AG09309 (cell line): ENCODE measurements around the gene ADAMTS2.

Source experiments
- DNase-seq: peaks from one replicate; pipeline ENCODE4 v3.0.0-alpha.2; 2010; ENCODE audit warnings: low read depth
- H3K4me3 ChIP-seq: 2 replicates; pipeline ENCODE4 v1.5.1; 2011; ENCODE audit warnings: mild to moderate bottlenecking, low read depth, low read length, moderate library complexity; ENCODE audit not compliant: control insufficient read depth
- TF ChIP-seq, protein P1 (sequence below): IDR thresholded peaks from 2 replicates; pipeline ENCODE4 v1.5.1; 2011; ENCODE audit warnings: mild to moderate bottlenecking, low read depth, low read length, inconsistent platforms; ENCODE audit not compliant: insufficient read depth, control insufficient read depth; ENCODE audit errors: missing control alignments

ADAMTS2 gene

DNA sequence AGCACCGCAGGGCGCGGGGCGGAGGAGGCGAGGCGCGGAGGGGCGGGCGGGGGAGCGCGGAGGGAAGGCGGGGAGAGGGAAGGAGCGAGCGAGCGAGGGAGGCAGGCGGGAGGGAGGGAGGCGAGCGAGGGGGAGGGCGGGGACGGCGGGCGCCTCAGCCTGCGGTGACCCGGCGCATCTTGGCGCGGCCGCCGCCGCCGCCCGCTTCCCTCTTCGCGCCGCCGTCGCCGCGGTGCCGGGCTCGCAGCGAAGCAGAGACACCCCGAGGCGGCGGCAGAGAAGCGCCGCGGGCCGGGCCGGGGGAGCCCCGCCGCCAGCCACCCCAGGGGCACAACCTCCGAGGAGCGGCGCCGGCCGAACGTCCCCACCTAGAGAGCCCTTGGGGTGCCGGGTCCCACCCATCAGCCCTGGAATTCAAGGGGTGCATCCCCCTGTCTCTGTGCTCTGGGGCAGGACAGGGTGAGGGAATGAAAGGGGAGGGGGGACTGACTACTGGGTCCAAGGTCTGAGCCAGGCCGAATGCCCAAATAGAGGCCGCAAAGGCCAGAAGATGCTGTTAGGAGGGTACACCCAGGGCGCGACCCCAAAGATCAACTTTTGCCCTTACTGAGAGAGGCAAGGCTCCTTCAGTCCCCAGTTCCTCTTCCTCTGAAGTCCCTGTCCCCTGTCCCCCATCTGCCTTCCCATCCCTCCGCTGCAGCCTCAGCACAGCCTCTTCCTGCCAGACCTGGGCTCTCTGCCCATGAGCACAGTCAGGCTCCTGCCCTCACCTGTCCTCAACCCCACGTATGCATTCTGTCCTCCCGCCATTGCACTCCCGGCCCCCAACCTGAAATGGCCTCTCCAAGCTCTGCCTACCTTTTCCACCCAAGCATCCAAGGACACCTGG is at the start of gene ADAMTS2:
TSS of gene ADAMTS2 (minus strand) at position 29 of the 889 bp plus-strand sequence. CDS start 133 bp downstream, outside the sequence.
- DNase-seq, result no peak
- H3K4me3 ChIP-seq, result peak within 1 kb of the TSS; percentile 91
- TF ChIP-seq, protein P1, sequence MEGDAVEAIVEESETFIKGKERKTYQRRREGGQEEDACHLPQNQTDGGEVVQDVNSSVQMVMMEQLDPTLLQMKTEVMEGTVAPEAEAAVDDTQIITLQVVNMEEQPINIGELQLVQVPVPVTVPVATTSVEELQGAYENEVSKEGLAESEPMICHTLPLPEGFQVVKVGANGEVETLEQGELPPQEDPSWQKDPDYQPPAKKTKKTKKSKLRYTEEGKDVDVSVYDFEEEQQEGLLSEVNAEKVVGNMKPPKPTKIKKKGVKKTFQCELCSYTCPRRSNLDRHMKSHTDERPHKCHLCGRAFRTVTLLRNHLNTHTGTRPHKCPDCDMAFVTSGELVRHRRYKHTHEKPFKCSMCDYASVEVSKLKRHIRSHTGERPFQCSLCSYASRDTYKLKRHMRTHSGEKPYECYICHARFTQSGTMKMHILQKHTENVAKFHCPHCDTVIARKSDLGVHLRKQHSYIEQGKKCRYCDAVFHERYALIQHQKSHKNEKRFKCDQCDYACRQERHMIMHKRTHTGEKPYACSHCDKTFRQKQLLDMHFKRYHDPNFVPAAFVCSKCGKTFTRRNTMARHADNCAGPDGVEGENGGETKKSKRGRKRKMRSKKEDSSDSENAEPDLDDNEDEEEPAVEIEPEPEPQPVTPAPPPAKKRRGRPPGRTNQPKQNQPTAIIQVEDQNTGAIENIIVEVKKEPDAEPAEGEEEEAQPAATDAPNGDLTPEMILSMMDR, result no peak

DNA sequence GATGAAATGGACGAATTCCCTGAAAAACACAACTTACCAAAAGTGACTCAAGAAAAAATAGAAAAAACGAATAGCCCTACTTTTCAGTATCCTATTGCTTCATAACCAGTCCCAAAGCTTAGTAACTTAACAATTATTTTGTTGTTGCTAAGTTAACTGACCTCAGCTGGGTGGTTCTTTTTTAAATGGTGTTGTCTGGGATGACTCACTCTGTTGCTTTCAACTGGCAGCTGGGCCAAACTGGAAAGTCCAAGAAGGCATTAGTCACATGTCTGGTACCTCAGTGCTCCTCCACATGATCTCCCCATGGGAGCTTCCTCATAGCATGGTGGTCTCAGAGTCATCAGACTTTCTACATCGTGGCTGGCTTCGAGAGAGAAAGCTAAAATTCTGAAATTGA is 47.8 kb upstream of the ADAMTS2 start:
- TF ChIP-seq, protein P1, result no peak
- no peak overlapping the region for H3K4me3 ChIP-seq
- DNase-seq, result peak; percentile 39

DNA sequence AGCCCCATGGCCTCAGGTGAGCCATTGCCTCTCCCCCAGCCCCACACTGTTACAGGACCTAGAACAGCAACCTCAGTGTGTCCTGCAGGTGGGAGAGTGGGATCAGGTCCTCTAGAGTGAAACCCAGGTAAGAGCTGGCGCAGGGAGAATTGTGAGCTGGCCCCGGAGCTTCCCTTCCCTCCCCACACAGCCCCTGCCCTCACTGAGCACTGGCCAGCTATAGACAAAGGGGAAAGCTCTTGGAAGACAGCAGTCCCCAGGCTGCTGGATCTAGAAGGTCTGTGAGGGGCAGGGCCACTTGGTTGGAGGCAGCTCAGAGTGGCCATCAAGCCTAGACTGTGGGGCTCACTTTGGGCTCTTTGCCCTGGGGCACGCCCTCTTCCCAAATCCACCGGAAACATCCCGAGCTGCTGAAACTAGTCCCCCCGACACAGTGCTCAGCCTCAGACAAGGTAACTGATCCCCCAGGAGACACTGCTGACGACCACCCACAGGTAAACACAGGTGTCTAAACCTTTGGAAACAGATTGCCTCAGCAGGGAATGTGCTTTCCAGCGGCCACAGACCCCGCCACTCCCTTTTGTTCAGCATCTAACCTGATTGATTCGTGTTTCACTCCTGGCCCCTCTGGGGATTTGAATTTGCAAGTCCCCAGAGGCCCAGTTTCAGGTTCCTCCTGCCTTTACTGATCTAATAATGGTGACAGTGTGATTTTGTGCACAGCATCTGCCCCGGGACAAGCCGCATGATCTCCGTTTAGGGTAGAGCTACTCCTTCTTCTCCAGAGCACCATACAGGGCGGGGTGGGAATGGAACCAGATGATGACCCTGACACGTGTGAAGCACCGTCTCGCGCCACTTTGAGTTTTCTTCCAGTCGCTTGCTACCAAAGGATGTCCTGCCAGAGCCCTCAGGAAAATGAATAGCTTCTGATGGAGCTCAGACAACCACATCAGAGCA is 42.2 kb upstream of the ADAMTS2 start:
- TF ChIP-seq, protein P1, result no peak
- DNase-seq, result no peak
- no peak overlapping the region for H3K4me3 ChIP-seq

DNA sequence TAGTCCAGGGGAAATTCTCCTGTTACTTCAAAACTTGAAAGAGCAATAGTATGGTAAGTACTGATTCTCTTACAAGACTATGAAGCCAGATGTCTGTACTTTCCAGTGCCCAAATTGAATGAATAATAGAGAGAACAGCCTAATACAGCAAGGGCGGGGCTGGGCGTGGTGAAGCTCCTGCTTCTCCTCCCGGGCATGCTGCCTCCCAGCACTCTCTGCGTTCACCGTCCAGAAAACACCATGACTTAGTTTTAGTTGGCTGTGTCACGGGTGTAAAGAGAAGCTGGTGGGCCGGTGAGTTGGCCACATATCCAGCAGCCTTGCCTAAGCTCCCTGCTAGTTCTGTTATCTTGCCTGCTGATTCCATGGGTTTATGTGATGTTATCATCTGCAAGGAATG is 40.7 kb upstream of the ADAMTS2 start:
- no peak for DNase-seq
- TF ChIP-seq, protein P1, result no peak
- H3K4me3 ChIP-seq, result no peak overlapping the region

DNA sequence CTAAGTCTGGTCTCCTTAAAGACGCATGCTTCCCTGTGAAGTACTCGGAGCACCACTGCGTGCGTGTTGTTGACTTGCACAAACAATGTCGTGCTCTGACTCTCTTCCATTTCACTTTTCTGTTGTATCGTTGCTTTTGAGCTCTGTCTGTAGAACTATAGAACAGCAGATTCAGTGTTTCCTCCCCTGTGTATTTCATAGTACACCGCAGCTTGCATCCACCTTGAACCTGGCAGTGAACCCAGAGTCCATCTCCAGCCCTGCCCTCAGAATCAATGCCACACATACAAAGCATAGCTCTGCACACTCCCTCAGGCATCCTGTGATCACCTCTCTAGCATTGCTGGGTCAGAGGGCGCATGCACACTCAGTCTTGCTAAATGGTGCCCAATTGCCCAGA is 37.2 kb upstream of the ADAMTS2 start:
- H3K4me3 ChIP-seq, result no peak overlapping the region
- DNase-seq, result no peak
- TF ChIP-seq, protein P1, result no peak

DNA sequence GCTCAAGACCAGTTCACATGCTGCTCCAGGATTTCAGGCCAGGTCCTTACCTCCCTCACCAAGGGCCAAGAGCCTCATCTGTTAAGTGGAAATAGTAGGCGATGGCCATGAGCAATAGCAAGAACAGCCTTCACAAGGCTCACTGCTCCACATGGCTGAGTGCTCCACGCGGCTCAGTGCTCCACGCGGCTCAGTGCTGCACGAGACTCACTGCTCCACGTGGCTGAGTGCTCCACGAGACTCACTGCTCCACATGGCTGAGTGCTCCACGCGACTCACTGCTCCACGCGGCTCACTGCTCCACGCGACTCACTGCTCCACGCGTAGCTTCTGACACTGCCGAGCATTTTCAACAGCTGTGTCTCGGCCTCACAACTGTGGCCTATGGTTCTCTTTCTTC is 36.4 kb upstream of the ADAMTS2 start:
- TF ChIP-seq, protein P1, result no peak
- H3K4me3 ChIP-seq, result no peak overlapping the region
- no peak for DNase-seq
